KOPT-K1 (cell line): ENCODE data around the gene FANCG.

Source experiments
- H3K27ac ChIP-seq: fragments of 200-600 bp; sonication (generic); 2 replicates; pipeline ENCODE4 v1.5.1; 2016; ENCODE audit warnings: antibody characterized with exemption, mild to moderate bottlenecking, low read depth, low read length; ENCODE audit not compliant: poor library complexity, severe bottlenecking
- H3K36me3 ChIP-seq: fragments of 200-600 bp; sonication (generic); 2 replicates; pipeline ENCODE4 v1.5.1; 2017; ENCODE audit warnings: antibody characterized with exemption, mild to moderate bottlenecking, low read length, moderate library complexity; ENCODE audit not compliant: insufficient read depth
- H3K9me3 ChIP-seq: fragments of 200-600 bp; sonication (generic); 2 replicates; pipeline ENCODE4 v1.5.1; 2017; ENCODE audit warnings: antibody characterized with exemption, low read length, mild to moderate bottlenecking; ENCODE audit not compliant: insufficient read depth, poor library complexity, severe bottlenecking

FANCG gene

GRCh38 chr9:35107297-35108290, 27.9 kb upstream of the FANCG start:
- no peaks in the 10 kb centered on the region for H3K36me3 ChIP-seq
- no peak overlapping the region for H3K27ac ChIP-seq
- H3K9me3 ChIP-seq, result no peaks in the 10 kb centered on the region

DNA sequence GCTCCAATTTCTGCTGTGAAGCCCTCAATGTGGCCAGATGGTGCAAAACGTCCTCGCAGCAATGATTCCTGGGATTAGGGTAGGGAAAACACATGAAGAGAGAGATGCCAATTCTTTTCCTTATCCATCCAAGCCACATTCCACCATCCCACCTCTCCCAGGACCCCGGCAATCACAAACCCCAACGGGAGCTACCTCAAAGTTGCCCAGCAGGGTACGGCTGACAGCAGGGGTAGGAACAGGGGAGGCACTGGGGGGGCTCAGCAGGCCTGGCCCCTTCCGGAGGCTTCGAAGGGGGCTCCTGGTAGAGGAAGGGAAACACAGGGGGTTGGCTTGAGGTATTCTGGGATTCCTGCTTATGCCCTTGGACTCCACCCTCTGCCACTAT, 26.6 kb upstream of the FANCG start:
- peaks cover 6% of the 10 kb centered on the region for H3K36me3 ChIP-seq
- no peak overlapping the region for H3K27ac ChIP-seq
- no peaks in the 10 kb centered on the region for H3K9me3 ChIP-seq

- peaks cover 12% of the 10 kb centered on the region for H3K36me3 ChIP-seq
- no peaks in the 10 kb centered on the region for H3K9me3 ChIP-seq
- no peak overlapping the region for H3K27ac ChIP-seq
Observed at GRCh38 chr9:35105571-35106342, 26.0 kb upstream of the FANCG start.

DNA sequence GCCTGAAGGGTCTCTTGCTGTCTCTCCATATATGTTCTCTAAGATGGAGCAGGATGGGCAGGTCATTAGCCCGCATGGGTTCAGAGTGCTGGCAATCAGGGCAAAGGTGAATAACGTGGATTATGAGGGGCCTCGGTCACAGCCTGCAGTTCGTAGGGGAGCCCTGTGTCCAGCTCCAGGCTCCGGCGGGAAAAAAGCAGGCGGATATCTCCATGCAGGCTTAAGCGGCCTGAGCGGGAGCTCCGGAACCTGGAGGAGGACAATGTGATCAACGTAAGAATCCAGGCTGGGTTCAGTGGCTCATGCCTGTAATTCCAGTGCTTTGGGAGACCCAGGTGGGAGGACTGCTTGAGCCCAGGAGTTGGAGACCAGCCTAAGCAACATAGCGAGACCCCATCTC, 25.4 kb upstream of the FANCG start:
- no peaks in the 10 kb centered on the region for H3K9me3 ChIP-seq
- H3K36me3 ChIP-seq, result peaks cover 18% of the 10 kb centered on the region
- H3K27ac ChIP-seq, result no peak overlapping the region

DNA sequence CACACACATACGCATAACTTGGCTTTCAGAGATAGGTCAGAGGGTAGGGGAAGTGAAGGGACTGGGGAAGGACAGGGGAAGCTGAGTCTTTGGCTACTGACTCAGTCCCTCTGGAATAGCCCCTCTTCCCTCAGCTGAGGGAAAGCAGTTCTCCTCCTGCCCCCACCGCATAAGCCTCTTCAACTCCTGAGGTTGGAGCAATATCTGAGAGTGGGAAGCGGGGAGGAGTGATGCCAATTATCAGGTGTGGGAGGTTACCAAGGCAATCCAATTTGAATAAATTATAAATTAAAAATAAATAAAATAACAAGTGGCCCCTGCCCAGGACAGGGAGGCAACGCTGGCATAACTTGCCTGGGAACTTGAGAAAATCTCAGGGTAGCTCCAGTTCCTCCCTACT, 24.8 kb upstream of the FANCG start:
- Histone ChIP-seq H3K9me3 (no peaks in the 10 kb centered on the region), H3K36me3 (peaks cover 24% of the 10 kb centered on the region), H3K27ac (no peak overlapping the region)

- H3K27ac ChIP-seq, result no peak overlapping the region
- H3K36me3 ChIP-seq, result peaks cover 29% of the 10 kb centered on the region
- H3K9me3 ChIP-seq, result no peaks in the 10 kb centered on the region
Observed at GRCh38 chr9:35103660-35104191, 24.0 kb upstream of the FANCG start.

DNA sequence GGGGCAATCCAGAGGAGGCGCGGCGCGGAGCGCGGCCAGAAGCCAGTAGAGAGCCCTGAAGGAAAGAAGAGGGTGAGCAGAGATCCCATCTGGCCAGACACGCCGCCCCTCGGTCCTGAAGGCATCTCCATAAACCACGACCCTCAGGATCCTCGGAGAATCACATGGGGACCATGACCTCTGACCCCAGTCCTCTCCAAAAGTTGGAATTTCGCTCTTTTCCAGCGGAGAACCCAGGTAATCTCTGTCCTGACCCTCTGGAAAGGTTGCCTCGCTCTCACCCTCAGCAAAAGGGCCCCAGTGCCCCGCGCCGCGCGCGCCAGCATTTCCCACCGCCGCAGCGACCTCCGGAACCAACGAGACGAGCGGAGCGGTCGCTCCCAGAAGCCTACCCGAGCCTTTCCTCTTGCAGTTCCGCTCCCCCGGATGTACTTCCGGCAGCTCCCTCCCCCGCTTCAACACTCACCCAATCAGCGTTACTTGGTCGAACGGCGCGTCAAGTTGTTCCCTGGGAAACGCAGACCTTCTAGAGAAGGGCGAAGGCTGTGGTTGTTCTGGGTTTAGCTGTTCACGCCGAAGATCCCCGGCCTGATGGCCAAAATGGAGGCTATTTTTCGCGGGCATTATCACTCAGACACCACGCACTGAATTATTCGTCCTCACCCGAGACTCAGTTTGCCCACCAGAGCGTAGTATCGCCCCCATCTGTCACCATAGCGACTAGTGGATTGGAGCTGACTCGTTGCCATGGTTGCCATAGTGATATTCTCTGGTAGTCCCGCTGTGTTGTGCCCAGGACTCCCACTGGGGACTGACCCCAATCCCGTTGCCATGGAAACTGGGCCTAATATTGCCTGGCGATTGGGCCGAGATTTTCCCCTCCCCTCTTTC, 23.3 kb upstream of the FANCG start, which contains the start of gene STOML2:
TSS of gene STOML2 (minus strand) at position 363 of the 891 bp plus-strand sequence. CDS start at position 326, 37 bp downstream.
- H3K36me3 ChIP-seq, result peaks cover 29% of the 10 kb centered on the region
- H3K27ac ChIP-seq, result peak within 1 kb of the TSS; percentile 84
- no peaks in the 10 kb centered on the region for H3K9me3 ChIP-seq

DNA sequence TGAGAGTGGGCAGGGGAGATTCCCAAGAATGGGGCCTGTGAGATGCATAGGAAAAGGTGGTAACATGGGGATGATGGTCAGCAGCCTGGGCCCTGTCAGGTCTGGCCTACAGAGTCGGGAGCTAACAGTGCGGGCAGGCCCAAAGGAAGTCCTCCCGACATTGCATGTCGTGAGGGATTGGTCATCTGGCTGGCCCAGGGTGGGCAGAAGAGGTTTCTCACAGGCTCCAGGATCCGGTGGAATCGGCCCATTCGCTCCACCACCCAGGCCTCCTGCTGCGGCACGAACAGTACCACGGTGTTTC, 22.7 kb upstream of the FANCG start:
- Histone ChIP-seq H3K36me3 (peaks cover 29% of the 10 kb centered on the region), H3K27ac (peak overlapping the region; percentile 84), H3K9me3 (no peaks in the 10 kb centered on the region)

DNA sequence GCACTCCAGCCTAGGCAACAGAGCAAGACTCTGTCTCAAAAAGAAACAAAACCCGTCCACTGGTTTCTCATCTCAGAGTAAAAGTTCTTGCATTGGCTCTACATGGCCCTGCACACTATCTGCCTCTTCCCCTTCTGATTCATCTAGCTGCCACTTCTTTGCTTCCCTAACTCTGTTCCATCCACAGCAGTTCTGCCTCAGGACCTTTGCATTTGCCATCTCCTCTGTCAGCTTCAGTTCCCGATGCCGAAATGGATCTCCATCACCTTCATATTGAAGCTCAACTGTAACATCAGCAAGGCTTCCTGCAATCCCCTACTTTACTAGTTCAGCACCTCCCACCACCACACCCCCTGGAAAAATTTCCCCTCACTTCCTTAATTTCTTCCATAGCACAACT, 17.8 kb upstream of the FANCG start:
- Histone ChIP-seq H3K36me3 (peaks cover 45% of the 10 kb centered on the region), H3K27ac (no peak overlapping the region)

DNA sequence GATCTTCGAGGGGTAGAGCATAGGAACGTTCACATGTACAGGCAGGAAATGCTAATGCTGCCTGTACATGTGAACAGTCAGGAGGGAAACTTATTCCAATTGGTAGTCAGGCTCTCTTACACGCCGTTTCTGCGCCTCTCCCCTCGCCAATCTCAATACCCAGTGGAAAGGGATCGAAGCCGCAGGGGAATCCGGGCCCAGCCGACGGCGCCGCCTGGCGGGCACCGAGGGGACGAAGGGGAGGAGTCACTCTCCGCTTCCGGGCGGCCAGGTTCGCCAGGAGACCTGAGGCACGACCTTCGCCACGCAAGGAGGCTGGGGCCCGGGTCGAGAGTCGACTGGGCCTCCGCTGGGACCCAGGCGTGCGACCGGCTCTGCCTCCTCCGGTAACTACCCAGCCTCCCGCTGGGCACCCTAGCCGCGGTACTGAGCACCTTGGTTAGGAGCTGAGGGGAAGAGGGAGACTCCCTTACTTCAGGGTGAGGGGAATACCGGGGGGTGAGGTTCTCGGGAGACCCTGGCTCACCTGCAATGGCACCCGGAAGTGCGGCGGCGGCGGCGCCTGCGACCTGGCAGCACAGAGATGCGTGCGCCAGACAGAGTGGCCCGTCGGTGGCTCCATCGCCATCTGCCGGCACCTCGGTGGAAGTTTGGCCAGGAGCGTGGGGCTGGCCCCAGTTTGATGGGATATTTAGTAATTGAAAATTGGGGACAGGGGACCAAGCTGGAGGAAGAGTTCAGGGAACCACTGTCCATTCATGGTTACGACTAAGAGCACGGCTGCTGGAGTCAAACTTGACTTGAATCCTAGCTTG, 16.5 kb upstream of the FANCG start, which contains the start of gene PIGO:
TSS of gene PIGO (minus strand) at position 557 of the 815 bp plus-strand sequence. CDS start 1,026 bp downstream, outside the sequence.
- Histone ChIP-seq H3K9me3 (no peaks in the 10 kb centered on the region), H3K27ac (peak within 1 kb of the TSS; percentile 88), H3K36me3 (peaks cover 52% of the 10 kb centered on the region)

More for the DNA sequence above, 17.8 kb upstream of the FANCG start:
- no peaks in the 10 kb centered on the region for H3K9me3 ChIP-seq

DNA sequence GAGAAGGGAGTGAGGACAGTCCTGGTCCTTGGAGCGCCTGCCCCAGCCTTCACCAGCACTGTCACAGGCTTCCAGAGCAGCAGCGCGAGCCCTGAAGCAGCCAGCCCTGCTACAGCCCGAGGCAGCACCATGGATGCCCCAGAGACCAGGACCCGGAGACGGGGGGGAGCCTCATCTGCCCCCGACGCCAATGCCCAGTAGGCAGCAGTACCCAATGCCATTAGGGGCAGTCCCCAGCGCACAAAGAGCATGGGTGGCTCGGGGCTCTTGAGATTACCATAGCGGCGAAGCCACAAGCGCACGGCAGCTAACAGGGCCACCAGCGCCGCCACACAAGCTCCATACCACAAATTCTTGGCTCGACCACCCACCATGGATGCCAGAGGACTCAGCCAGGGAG, 11.8 kb upstream of the FANCG start:
- H3K36me3 ChIP-seq, result peaks cover 69% of the 10 kb centered on the region
- no peaks in the 10 kb centered on the region for H3K9me3 ChIP-seq
- no peak overlapping the region for H3K27ac ChIP-seq

DNA sequence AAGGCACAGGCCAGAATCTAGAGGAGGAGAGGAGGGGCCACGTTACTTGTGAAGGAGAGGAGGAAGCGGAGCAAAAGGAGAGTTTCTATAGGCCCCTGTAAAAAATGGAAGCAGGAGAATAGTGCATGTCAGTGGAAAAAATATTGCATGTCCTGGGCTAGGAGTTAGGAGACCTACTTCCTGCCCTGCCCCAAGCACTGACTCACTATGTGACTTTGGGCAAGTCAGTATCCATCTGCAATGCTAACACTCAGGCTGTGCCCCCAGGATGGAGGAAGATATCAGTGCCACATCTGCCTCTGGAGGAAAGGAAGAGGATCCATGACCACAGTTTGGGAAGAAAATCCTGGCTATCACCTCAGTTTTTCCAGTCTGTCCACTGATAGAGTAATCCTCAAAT, 9.7 kb upstream of the FANCG start:
- Histone ChIP-seq H3K9me3 (no peaks in the 10 kb centered on the region), H3K36me3 (peaks cover 73% of the 10 kb centered on the region), H3K27ac (no peak overlapping the region)

DNA sequence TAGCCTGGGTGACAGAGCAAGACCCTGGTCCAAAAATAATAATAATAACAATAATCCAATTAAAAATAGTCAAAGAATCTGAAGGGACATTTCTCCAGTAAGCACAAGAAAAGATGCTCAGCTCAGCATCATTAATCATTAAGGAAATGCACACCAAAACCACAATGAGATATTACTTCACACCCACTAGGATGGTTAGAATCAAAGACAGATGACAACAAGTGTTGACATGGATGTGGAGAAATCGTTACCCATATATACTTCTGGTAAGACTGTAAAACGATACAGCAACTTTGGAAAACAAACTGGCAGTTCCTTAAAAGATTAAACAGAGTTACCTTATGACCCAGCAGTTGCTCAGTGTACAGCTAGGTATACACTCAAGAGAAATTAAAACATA, 5.3 kb upstream of the FANCG start:
- no peak overlapping the region for H3K27ac ChIP-seq
- H3K9me3 ChIP-seq, result no peaks in the 10 kb centered on the region
- H3K36me3 ChIP-seq, result peaks cover 32% of the 10 kb centered on the region

DNA sequence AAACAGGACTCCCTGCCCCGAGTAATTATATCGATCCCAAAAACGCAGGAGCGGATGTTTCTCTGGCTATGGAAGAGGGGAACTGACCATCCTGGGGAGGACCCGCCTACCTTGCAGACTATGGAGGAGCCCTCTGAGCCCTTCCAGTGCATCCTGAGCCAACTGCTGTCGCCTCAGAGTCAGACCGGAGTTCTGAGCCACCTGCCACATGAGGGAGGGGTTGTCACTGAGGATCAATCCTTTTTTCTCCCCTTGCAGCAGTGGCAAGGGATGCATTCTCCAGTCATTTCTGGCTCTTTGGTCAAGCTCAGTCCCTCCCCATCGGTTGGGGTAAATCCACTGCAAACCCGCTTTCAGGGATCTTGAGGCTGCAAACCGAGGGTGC, 709 bp downstream of the FANCG start:
- H3K36me3 ChIP-seq, result peaks cover 43% of the 10 kb centered on the region

More for the DNA sequence above, 709 bp downstream of the FANCG start:
- Histone ChIP-seq H3K27ac (peak overlapping the region; percentile 89), H3K9me3 (no peaks in the 10 kb centered on the region)
